SK-N-SH (cell line): Measurements from ENCODE around the gene TTLL7. TPM values are rescaled to one million over a fixed set of nuclear protein-coding genes. Genes with fewer than 3 reads are reported as not detected.

ENCODE experiments used
- CTCF ChIA-PET: fragments of 300-600, 350-600 bp; formaldehyde crosslinking; extraction: SDS; loops from one replicate; lab custom pipeline; 2021; lab: Yijun Ruan, JAX
- POLR2A ChIA-PET: fragments of 350-600 bp; sonication (Branson Sonifier 250); formaldehyde crosslinking; extraction: SDS; loops from one replicate; lab custom pipeline; 2020; ENCODE audit warnings: antibody characterized with exemption, inconsistent platforms; lab: Yijun Ruan, JAX
- DNase-seq: peaks from one replicate; pipeline ENCODE4 v3.0.0; 2012
- H2AFZ ChIP-seq: fragments of 200-600 bp; sonication (generic); 2 replicates; pipeline ENCODE4 v1.8.1; 2016; ENCODE audit warnings: antibody characterized with exemption, mild to moderate bottlenecking, low read depth
- H3F3A ChIP-seq: fragments of 200-600 bp; sonication (generic); replicated peaks from 2 replicates; pipeline ENCODE3; 2016; ENCODE audit warnings: antibody characterized with exemption, mild to moderate bottlenecking; ENCODE audit not compliant: insufficient read depth
- H3K27ac ChIP-seq, 2 experiments: fragments of 200-500 bp in 1 of 2; fragments of 200-600 bp in 1 of 2; sonication (Bioruptor generic) in 1 of 2; sonication (generic), shearing (Covaris generic) in 1 of 2; 2 replicates each; pipeline versions ENCODE4 v1.5.1 to v1.6.1; 2014 to 2016; ENCODE audit warnings: low read depth in 2 of 2, inconsistent platforms in 1 of 2, low read length in 1 of 2, mild to moderate bottlenecking in 1 of 2, mixed read lengths in 1 of 2
- H3K27me3 ChIP-seq: fragments of 200-600 bp; sonication (generic), shearing (Covaris generic); 2 replicates; pipeline ENCODE4 v1.6.1; 2016; ENCODE audit warnings: mixed run types; ENCODE audit not compliant: insufficient read depth
- H3K36me3 ChIP-seq, 2 experiments: fragments of 200-500 bp in 1 of 2; fragments of 200-600 bp in 1 of 2; sonication (Bioruptor generic) in 1 of 2; sonication (generic) in 1 of 2; replicated peaks in 1 of 2; 2 replicates each; pipeline versions ENCODE3 to v1.5.1; 2014 to 2016; ENCODE audit warnings: low read length in 1 of 2, mild to moderate bottlenecking in 1 of 2; ENCODE audit not compliant: insufficient read depth in 2 of 2, control insufficient read depth in 1 of 2
- H3K4me1 ChIP-seq, 2 experiments: fragments of 200-500 bp in 1 of 2; fragments of 200-600 bp in 1 of 2; sonication (Bioruptor generic) in 1 of 2; sonication (generic), shearing (Covaris generic) in 1 of 2; 2 replicates each; pipeline versions ENCODE4 v1.5.1 to v1.6.1; 2014 to 2016; ENCODE audit warnings: low read depth in 1 of 2, low read length in 1 of 2, mixed run types in 1 of 2; ENCODE audit not compliant: insufficient read depth in 2 of 2, control insufficient read depth in 1 of 2
- H3K4me2 ChIP-seq: fragments of 200-600 bp; sonication (generic), shearing (Covaris generic); 2 replicates; pipeline ENCODE4 v1.6.1; 2017; ENCODE audit warnings: mixed run types
- H3K4me3 ChIP-seq, 2 experiments: fragments of 200-500 bp in 1 of 2; fragments of 200-600 bp in 1 of 2; sonication (Bioruptor generic) in 1 of 2; sonication (generic), shearing (Covaris generic) in 1 of 2; 2 replicates each; pipeline versions ENCODE4 v1.5.1 to v1.8.1; 2014 to 2016; ENCODE audit warnings: low read depth in 2 of 2, inconsistent platforms in 1 of 2, low read length in 1 of 2, mild to moderate bottlenecking in 1 of 2, mixed read lengths in 1 of 2, moderate library complexity in 1 of 2
- H3K79me2 ChIP-seq: fragments of 200-600 bp; sonication (generic); 2 replicates; pipeline ENCODE4 v1.8.1; 2017; ENCODE audit warnings: mild to moderate bottlenecking; ENCODE audit not compliant: insufficient read depth
- H3K9ac ChIP-seq: fragments of 200-600 bp; sonication (generic); 2 replicates; pipeline ENCODE4 v1.6.1; 2017; ENCODE audit warnings: mixed run types
- H3K9me2 ChIP-seq: fragments of 200-600 bp; sonication (generic); 2 replicates; pipeline ENCODE4 v1.6.1; 2017; ENCODE audit warnings: mixed run types
- H3K9me3 ChIP-seq: fragments of 200-600 bp; sonication (generic); 2 replicates; pipeline ENCODE4 v1.6.1; 2017; ENCODE audit warnings: mixed run types, mild to moderate bottlenecking, moderate library complexity
- H4K20me1 ChIP-seq: fragments of 200-600 bp; sonication (generic); 2 replicates; pipeline ENCODE4 v1.6.1; 2017; ENCODE audit warnings: mild to moderate bottlenecking, mixed run types; ENCODE audit not compliant: insufficient read depth
- CHD2 ChIP-seq: fragments of 150-350 bp; IDR thresholded peaks from 2 replicates; pipeline ENCODE4 v1.6.1; 2018; ENCODE audit warnings: low read length; ENCODE audit not compliant: partially characterized antibody
- ELF1 ChIP-seq: IDR thresholded peaks from 2 replicates; pipeline ENCODE4 v1.4.0; 2012
- EP300 ChIP-seq, 2 experiments: IDR thresholded peaks; 2 replicates each; pipeline versions ENCODE4 v1.4.0 to v1.6.1; 2012; ENCODE audit warnings: borderline replicate concordance in 1 of 2, low read depth in 1 of 2, low read length in 1 of 2
- EZH2phosphoT487 ChIP-seq: fragments of 200-600 bp; sonication (generic); IDR thresholded peaks from 2 replicates; pipeline ENCODE4 v1.6.1; 2017; ENCODE audit warnings: low read depth, mixed run types, mild to moderate bottlenecking, antibody characterized with exemption, moderate library complexity, borderline replicate concordance
- FOSL2 ChIP-seq: IDR thresholded peaks from 2 replicates; pipeline ENCODE4 v1.4.0; 2012; ENCODE audit warnings: low read depth, mild to moderate bottlenecking, moderate library complexity, borderline replicate concordance
- GATA2 ChIP-seq: sonication (generic); formaldehyde crosslinking; IDR thresholded peaks from 2 replicates; pipeline ENCODE4 v1.5.0; 2020; ENCODE audit warnings: mild to moderate bottlenecking, missing genetic modification reagents
- MEF2A ChIP-seq: IDR thresholded peaks from 2 replicates; pipeline ENCODE4 v1.4.0; 2012; ENCODE audit warnings: low read depth, borderline replicate concordance
- NRF1 ChIP-seq: IDR thresholded peaks from 2 replicates; pipeline ENCODE4 v1.6.1; 2012; ENCODE audit warnings: low read depth, mild to moderate bottlenecking, low read length
- RAD21 ChIP-seq: IDR thresholded peaks from 2 replicates; pipeline ENCODE4 v1.6.1; 2012; ENCODE audit warnings: mild to moderate bottlenecking, low read length
- RCOR1 ChIP-seq: fragments of 150-350 bp; IDR thresholded peaks from 2 replicates; pipeline ENCODE4 v1.6.1; 2017; ENCODE audit warnings: antibody characterized with exemption, low read length
- RFX5 ChIP-seq: IDR thresholded peaks from 2 replicates; pipeline ENCODE4 v1.6.1; 2012; ENCODE audit warnings: mild to moderate bottlenecking, improper control_type of control experiment, low read length
- TEAD4 ChIP-seq: IDR thresholded peaks from 2 replicates; pipeline ENCODE4 v1.4.0; 2012; ENCODE audit warnings: mild to moderate bottlenecking, borderline replicate concordance; ENCODE audit not compliant: insufficient read depth
- WGBS: methylation state at CpG from one replicate; pipeline ENCODE4 v1.1.6; 2017; ENCODE audit warnings: low lambda C conversion rate; 5-methylcytosine and 5-hydroxymethylcytosine counted together
- polyA plus RNA-seq, 3 experiments: library from polyadenylated mRNA; depleted of rRNA; stranded (reverse); fragments of >200 nt; gene quantifications; 2 replicates each; pipeline ENCODE4 v1.2.3, GENCODE V29; 2012
- TF ChIP-seq, protein P1 (sequence below): IDR thresholded peaks from 2 replicates; pipeline ENCODE4; 2012
- TF ChIP-seq, protein P2 (sequence below): fragments of 200-600 bp; sonication (generic); IDR thresholded peaks from 2 replicates; pipeline ENCODE4 v1.6.1; 2017; ENCODE audit warnings: antibody characterized with exemption, mild to moderate bottlenecking, moderate library complexity
- TF ChIP-seq, protein P3 (sequence below): IDR thresholded peaks from 2 replicates; pipeline ENCODE4 v1.4.0; 2012; ENCODE audit warnings: low read depth, borderline replicate concordance

The TTLL7 gene
- polyA plus RNA-seq, 1 of the 3 experiments (the other 2 are of a cell fraction): 7.3 TPM

DNA sequence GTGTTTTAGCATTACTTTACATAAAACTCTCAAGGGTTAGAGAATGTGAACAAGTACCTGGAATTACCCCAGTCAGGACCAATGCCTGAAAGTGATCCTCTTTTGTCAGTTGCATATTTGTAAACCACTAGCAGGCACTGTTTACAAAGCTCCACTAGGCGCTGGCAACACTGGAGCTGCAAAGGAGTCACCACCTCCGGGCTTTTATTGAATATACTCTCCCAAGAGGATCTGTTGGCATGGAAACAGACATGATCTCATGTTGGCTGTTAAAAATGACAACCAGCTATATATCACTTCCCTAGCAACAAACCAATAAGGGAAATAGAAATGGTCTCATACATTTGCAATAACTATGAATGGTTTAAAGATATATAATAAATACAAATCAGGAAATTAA lies 116.0 kb downstream of the TTLL7 start:
- Histone ChIP-seq H3K4me2 (no peak overlapping the region), H3K4me3 (no peak overlapping the region), H3K9ac (no peak overlapping the region), H3K9me3 (no peaks in the 10 kb centered on the region), H3F3A (no peaks in the 10 kb centered on the region), H3K79me2 (no peaks in the 10 kb centered on the region)
- POLR2A ChIA-PET: no interaction called here
- CTCF ChIA-PET: interaction anchor here (1.0 kb wide), 1 partner anchor 551 kb away, joined by 3 read pairs; no protein-coding TSS in a partner anchor
- WGBS: 61% methylated on average over 2 of the region's 2 CpGs
- TF ChIP-seq ELF1 (no peak), RAD21 (peak; percentile 9; the same call in 1 of the 2 replicates), RFX5 (no peak)
- TF ChIP-seq, protein P1, sequence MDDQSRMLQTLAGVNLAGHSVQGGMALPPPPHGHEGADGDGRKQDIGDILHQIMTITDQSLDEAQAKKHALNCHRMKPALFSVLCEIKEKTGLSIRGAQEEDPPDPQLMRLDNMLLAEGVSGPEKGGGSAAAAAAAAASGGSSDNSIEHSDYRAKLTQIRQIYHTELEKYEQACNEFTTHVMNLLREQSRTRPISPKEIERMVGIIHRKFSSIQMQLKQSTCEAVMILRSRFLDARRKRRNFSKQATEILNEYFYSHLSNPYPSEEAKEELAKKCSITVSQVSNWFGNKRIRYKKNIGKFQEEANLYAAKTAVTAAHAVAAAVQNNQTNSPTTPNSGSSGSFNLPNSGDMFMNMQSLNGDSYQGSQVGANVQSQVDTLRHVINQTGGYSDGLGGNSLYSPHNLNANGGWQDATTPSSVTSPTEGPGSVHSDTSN: no peak
- TF ChIP-seq, all 33 proteins: peak for 1
- no peak for DNase-seq
- no peaks in the 10 kb centered on the region for H3K9me2 ChIP-seq
- H3K4me1 ChIP-seq: no peaks in the 10 kb centered on the region
- no peaks in the 10 kb centered on the region for H3K27me3 ChIP-seq
- H3K36me3 ChIP-seq: peaks cover 9 to 17% of the 10 kb centered on the region in 2 experiments
- no peak overlapping the region for H3K27ac ChIP-seq
- no peaks in the 10 kb centered on the region for H4K20me1 ChIP-seq
- H2AFZ ChIP-seq: no peak overlapping the region

DNA sequence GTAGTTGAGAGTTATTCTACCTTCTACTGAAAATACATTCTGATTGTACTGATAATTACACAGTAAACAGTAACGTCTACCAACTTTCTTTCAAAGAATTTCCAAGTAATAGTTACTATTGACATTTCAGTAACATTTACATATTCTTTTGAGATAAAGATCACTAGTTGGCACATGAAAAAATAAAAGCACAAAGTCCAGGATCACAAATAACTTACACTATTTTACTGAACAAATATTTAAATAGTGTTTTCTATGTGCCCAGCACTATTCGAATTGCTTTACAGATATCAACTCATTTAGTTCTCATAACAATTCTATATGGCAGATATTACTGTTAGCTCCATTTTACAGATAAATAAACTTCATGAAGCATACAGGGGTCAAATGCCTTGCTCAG lies 126.4 kb downstream of the TTLL7 start:
- no peak overlapping the region for H3K4me3 ChIP-seq
- H4K20me1 ChIP-seq: no peaks in the 10 kb centered on the region
- H3K27ac ChIP-seq: no peak overlapping the region
- H3K9ac ChIP-seq: no peak overlapping the region
- WGBS: 90% methylated on average over 2 of the region's 2 CpGs
- H3K79me2 ChIP-seq: no peaks in the 10 kb centered on the region
- H3K4me1 ChIP-seq: no peaks in the 10 kb centered on the region
- peaks cover 5% of the 10 kb centered on the region in 2 experiments for H3K36me3 ChIP-seq
- no peaks in the 10 kb centered on the region for H3K9me3 ChIP-seq
- H3K27me3 ChIP-seq: no peaks in the 10 kb centered on the region
- ChIA-PET POLR2A (no interaction called here), CTCF (interaction anchor here (0.6 kb wide), 1 partner anchor 1014 kb away, joined by 3 read pairs; no protein-coding TSS in a partner anchor)
- DNase-seq: no peak
- H3K9me2 ChIP-seq: no peaks in the 10 kb centered on the region
- H2AFZ ChIP-seq: no peak overlapping the region
- no peak overlapping the region for H3K4me2 ChIP-seq
- H3F3A ChIP-seq: no peaks in the 10 kb centered on the region
- TF ChIP-seq, protein P2, sequence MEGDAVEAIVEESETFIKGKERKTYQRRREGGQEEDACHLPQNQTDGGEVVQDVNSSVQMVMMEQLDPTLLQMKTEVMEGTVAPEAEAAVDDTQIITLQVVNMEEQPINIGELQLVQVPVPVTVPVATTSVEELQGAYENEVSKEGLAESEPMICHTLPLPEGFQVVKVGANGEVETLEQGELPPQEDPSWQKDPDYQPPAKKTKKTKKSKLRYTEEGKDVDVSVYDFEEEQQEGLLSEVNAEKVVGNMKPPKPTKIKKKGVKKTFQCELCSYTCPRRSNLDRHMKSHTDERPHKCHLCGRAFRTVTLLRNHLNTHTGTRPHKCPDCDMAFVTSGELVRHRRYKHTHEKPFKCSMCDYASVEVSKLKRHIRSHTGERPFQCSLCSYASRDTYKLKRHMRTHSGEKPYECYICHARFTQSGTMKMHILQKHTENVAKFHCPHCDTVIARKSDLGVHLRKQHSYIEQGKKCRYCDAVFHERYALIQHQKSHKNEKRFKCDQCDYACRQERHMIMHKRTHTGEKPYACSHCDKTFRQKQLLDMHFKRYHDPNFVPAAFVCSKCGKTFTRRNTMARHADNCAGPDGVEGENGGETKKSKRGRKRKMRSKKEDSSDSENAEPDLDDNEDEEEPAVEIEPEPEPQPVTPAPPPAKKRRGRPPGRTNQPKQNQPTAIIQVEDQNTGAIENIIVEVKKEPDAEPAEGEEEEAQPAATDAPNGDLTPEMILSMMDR: no peak
- TF ChIP-seq TEAD4: no peak
- TF ChIP-seq MEF2A: no peak
- no peak for TF ChIP-seq NRF1
- TF ChIP-seq, protein P3, sequence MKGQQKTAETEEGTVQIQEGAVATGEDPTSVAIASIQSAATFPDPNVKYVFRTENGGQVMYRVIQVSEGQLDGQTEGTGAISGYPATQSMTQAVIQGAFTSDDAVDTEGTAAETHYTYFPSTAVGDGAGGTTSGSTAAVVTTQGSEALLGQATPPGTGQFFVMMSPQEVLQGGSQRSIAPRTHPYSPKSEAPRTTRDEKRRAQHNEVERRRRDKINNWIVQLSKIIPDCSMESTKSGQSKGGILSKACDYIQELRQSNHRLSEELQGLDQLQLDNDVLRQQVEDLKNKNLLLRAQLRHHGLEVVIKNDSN: no peak
- TF ChIP-seq EP300 (IDR thresholded peaks at IDR 0.05; ENCODE audit: borderline replicate concordance in 1 of 2, low read depth in 1 of 2, low read length in 1 of 2): no peak
- no peak for TF ChIP-seq CHD2
- TF ChIP-seq RFX5: no peak
- no peak for TF ChIP-seq GATA2 (CRISPR knock-in tag)
- TF ChIP-seq RCOR1: no peak
- TF ChIP-seq FOSL2: no peak
- TF ChIP-seq EZH2phosphoT487: no peak
- TF ChIP-seq, all 33 proteins: peak for 0
